HTR-8/SVneo (cell line): ENCODE data around the gene SMIM44.
"Not testable (repeated sequence)": the region's sequence is repeated elsewhere in the genome, so short reads cannot be mapped to it uniquely, and the experiment has no call there.

ENCODE experiments used
- DNase-seq: peaks from one replicate; pipeline ENCODE4 v3.0.0; 2011; ENCODE audit warnings: low spot score, mixed read lengths; ENCODE audit not compliant: insufficient read length
- FAIRE-seq: peaks from 2 replicates; lab custom pipeline; 2011; peaks lifted over from hg19 to GRCh38; lab: Jason Lieb, UNC

The SMIM44 gene

GRCh38 chr19:3518659-3519058, 35.4 kb upstream of the SMIM44 start:
- FAIRE-seq (no peak), DNase-seq (no peak)

- DNase-seq = no peak
- FAIRE-seq = no peak
These were observed 35.0 kb upstream of the SMIM44 start for GRCh38 chr19:3518255-3518654.

GRCh38 chr19:3517638-3518037, 34.4 kb upstream of the SMIM44 start:
- FAIRE-seq = no peak
- DNase-seq = no peak

GRCh38 chr19:3516675-3517207, 33.5 kb upstream of the SMIM44 start:
- FAIRE-seq (no peak), DNase-seq (no peak)

- no peak for DNase-seq
- no peak for FAIRE-seq
These were observed 32.7 kb upstream of the SMIM44 start for GRCh38 chr19:3515891-3516422.

GRCh38 chr19:3514930-3515329, 31.7 kb upstream of the SMIM44 start:
- DNase-seq (no peak), FAIRE-seq (no peak)

- DNase-seq = no peak
- FAIRE-seq = no peak
These were observed 30.2 kb upstream of the SMIM44 start for GRCh38 chr19:3513229-3514140.

GRCh38 chr19:3512562-3513228, 29.5 kb upstream of the SMIM44 start:
- FAIRE-seq = no peak

GRCh38 chr19:3511506-3512251, 28.4 kb upstream of the SMIM44 start:
- FAIRE-seq (no peak), DNase-seq (no peak)

More at GRCh38 chr19:3512562-3513228, 29.5 kb upstream of the SMIM44 start:
- DNase-seq = no peak

GRCh38 chr19:3510727-3511126, 27.5 kb upstream of the SMIM44 start:
- FAIRE-seq = no peak
- no peak for DNase-seq

- DNase-seq (no peak), FAIRE-seq (no peak)
These were observed 26.3 kb upstream of the SMIM44 start for GRCh38 chr19:3509566-3509989.

GRCh38 chr19:3508771-3509535, 25.7 kb upstream of the SMIM44 start:
- FAIRE-seq (no peak), DNase-seq (no peak)

- not testable (repeated sequence) for DNase-seq, FAIRE-seq
These were observed 24.9 kb upstream of the SMIM44 start for GRCh38 chr19:3508121-3508661.

- FAIRE-seq = no peak
- DNase-seq = no peak
These were observed 24.3 kb upstream of the SMIM44 start for GRCh38 chr19:3507371-3508120.

GRCh38 chr19:3506384-3507340, 23.4 kb upstream of the SMIM44 start:
- FAIRE-seq (no peak), DNase-seq (no peak)

GRCh38 chr19:3505598-3506383, 22.6 kb upstream of the SMIM44 start, which contains the start of gene FZR1:
Gene FZR1, plus strand, starts transcription at chr19:3506311. Its CDS starts 16,679 bp downstream, at chr19:3522990.
- peak; percentile 92 for FAIRE-seq
- DNase-seq = peak; percentile 97
